Fibroblast of mammary gland (primary cell): Measurements from ENCODE around the gene ST6GALNAC3.

ENCODE experiments used
- DNase-seq: peaks from one replicate; pipeline ENCODE4 v3.0.0-alpha.2; 2010; ENCODE audit warnings: low read depth
- H3K4me3 ChIP-seq: 2 replicates; pipeline ENCODE4 v1.5.1; 2011; ENCODE audit warnings: low read depth, mild to moderate bottlenecking, low read length, moderate library complexity; ENCODE audit not compliant: control insufficient read depth
- CTCF ChIP-seq: conservative IDR thresholded peaks from 2 replicates; pipeline ENCODE4 v1.5.1; 2011; ENCODE audit warnings: low read depth, low read length, inconsistent platforms; ENCODE audit not compliant: control insufficient read depth, insufficient read depth

Gene ST6GALNAC3

GRCh38 chr1:76224752-76225151 is 150.2 kb downstream of the ST6GALNAC3 start:
- TF ChIP-seq CTCF, result no peak
- H3K4me3 ChIP-seq, result no peak overlapping the region
- no peak for DNase-seq

DNA sequence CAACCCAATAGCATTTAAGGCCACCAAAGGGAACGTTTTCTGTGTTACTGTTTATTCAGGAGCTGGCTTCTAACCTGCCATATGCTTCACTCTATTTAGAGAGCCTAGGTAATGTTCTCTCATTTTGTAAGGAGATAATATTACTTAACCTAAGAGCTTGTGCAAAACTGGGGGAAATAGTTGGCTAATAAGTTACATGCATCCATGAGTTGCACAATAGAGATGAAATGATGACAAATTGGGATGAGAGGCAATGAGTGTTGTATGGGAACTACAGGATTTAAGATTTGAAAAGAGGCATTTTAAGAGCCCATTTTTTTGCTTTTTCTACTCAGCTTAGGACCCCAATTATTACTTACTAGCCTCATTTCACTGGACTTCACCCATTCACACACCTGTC is 151.0 kb downstream of the ST6GALNAC3 start:
- peak; percentile 1 for DNase-seq
- no peak for TF ChIP-seq CTCF
- H3K4me3 ChIP-seq, result no peak overlapping the region

GRCh38 chr1:76227621-76228020 is 153.1 kb downstream of the ST6GALNAC3 start:
- TF ChIP-seq CTCF, result no peak
- DNase-seq, result no peak

GRCh38 chr1:76229279-76230005 is 154.9 kb downstream of the ST6GALNAC3 start:
- H3K4me3 ChIP-seq, result no peak overlapping the region
- TF ChIP-seq CTCF, result no peak
- DNase-seq, result no peak

More at GRCh38 chr1:76227621-76228020, 153.1 kb downstream of the ST6GALNAC3 start:
- no peak overlapping the region for H3K4me3 ChIP-seq

DNA sequence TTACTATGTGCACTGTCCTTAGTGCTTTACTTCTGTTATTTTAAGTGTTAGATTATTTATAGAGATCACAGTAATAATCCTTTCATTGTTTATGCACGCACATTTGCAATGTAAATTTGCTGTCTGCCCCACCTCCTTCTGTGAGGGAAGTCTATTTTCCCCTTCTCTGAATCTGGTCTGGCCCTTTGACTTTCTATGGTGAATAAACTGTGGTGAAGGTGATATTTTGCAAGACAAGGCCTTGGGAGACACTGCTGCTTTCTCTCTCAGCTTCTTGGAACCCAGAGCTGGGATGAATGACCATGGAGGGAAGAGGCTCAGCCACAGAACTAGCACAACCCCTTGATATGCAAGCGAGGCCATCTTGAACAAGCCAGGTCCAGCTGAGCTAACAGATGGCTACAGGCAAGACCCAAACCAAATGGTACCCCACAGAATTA is 156.3 kb downstream of the ST6GALNAC3 start:
- TF ChIP-seq CTCF, result no peak
- no peak overlapping the region for H3K4me3 ChIP-seq
- no peak for DNase-seq

- no peak overlapping the region for H3K4me3 ChIP-seq
- TF ChIP-seq CTCF, result no peak
- no peak for DNase-seq
These were observed 156.8 kb downstream of the ST6GALNAC3 start for GRCh38 chr1:76231320-76231719.

GRCh38 chr1:76232666-76233065 is 158.1 kb downstream of the ST6GALNAC3 start:
- no peak for DNase-seq
- TF ChIP-seq CTCF, result no peak
- no peak overlapping the region for H3K4me3 ChIP-seq
